GM12891 (cell line): Measurements from ENCODE around the gene IQCH.

Experiments
- PAX5 ChIP-seq: IDR thresholded peaks from 2 replicates; pipeline ENCODE4 v1.6.1; 2011; ENCODE audit warnings: low read length, moderate library complexity, mild to moderate bottlenecking; ENCODE audit not compliant: insufficient read depth, severe bottlenecking
- POLR2A ChIP-seq: IDR thresholded peaks from 2 replicates; pipeline ENCODE4 v1.6.1; 2011; ENCODE audit warnings: low read depth, low read length, control low read depth
- POLR2AphosphoS5 ChIP-seq: IDR thresholded peaks from 2 replicates; pipeline ENCODE4 v1.6.1; 2011; ENCODE audit warnings: low read depth, low read length, control low read depth
- POU2F2 ChIP-seq: IDR thresholded peaks from 2 replicates; pipeline ENCODE4 v1.6.1; 2011; ENCODE audit warnings: low read depth, mild to moderate bottlenecking, control low read depth, low read length, moderate library complexity
- SPI1 ChIP-seq: IDR thresholded peaks from 2 replicates; pipeline ENCODE4 v1.6.1; 2011; ENCODE audit warnings: low read depth, low read length, control low read depth
- TAF1 ChIP-seq: IDR thresholded peaks from 2 replicates; pipeline ENCODE4 v1.6.1; 2011; ENCODE audit warnings: low read depth, low read length, control low read depth

DNA sequence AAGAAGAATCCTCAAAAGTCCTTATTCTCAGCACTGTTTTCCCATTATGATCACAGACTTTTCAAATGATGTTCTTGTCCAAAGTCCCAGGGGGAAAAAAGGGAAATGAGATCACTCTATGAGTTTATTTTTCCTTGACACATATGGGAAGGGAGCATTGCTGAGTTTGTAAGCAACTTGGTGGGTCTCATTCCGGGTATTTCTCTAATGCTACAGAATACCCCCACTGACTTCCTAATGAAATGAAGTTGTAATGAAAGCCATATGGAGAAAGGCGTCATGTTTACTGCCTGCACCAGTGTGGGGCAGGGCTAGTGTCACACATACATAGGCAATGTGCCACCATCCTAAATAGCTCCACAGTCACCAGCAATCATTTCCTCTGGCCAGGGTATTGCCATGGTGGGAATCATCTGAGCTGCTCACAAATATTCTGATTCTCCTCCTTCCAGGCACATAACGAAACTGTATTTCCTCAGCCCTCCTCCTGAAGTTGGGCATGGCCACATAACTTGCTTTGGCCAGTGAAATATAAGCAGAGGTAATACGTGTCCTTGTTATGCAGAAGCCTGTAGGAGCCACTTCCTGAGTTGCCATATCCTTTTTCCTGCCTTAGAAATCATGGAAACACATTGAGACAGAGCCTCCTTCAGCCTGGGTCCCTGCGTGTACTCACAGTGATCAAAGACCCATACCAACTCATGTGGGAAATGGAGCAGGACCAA is 225.4 kb downstream of the IQCH start:
- TF ChIP-seq POLR2A (no peak), POLR2AphosphoS5 (no peak), TAF1 (no peak), POU2F2 (no peak), SPI1 (no peak), PAX5 (no peak)
